Activated gamma-delta T cell (primary cell): ENCODE measurements around the gene TTC4.

Experiments used
- DNase-seq: peaks from one replicate; lab custom pipeline; 2025; lab: John Stamatoyannopoulos, UW
- total RNA-seq, 2 donors: gene quantifications; one replicate each; lab custom pipeline; 2026; lab: John Stamatoyannopoulos, UW

The TTC4 gene
- 1.7 to 2.0 reads per million in 2 donors for total RNA-seq

- DNase-seq = peak; percentile 62
Observed at GRCh38 chr1:54715493-54716298, at the start of gene TTC4. Gene TTC4, plus strand, starts transcription at chr1:54715861. Its CDS starts 48 bp downstream, at chr1:54715909.

GRCh38 chr1:54666333-54666732 lies 49.3 kb upstream of the TTC4 start:
- no peak for DNase-seq

GRCh38 chr1:54667797-54668196 lies 47.9 kb upstream of the TTC4 start:
- no peak for DNase-seq

GRCh38 chr1:54668567-54668966 lies 47.1 kb upstream of the TTC4 start:
- no peak for DNase-seq

- no peak for DNase-seq
Observed at GRCh38 chr1:54671985-54672608, 43.6 kb upstream of the TTC4 start.

- no peak for DNase-seq
Observed at GRCh38 chr1:54678776-54679643, 36.7 kb upstream of the TTC4 start.

- no peak for DNase-seq
Observed at GRCh38 chr1:54679706-54680105, 36.0 kb upstream of the TTC4 start.

- no peak for DNase-seq
Observed at GRCh38 chr1:54680387-54680786, 35.3 kb upstream of the TTC4 start.

GRCh38 chr1:54681358-54681757 lies 34.3 kb upstream of the TTC4 start:
- DNase-seq = no peak

- DNase-seq = no peak
Observed at GRCh38 chr1:54683453-54683852, 32.2 kb upstream of the TTC4 start.

GRCh38 chr1:54685335-54685905 lies 30.2 kb upstream of the TTC4 start:
- no peak for DNase-seq

- DNase-seq = no peak
Observed at GRCh38 chr1:54686155-54686554, 29.5 kb upstream of the TTC4 start.

- no peak for DNase-seq
Observed at GRCh38 chr1:54694771-54695170, 20.9 kb upstream of the TTC4 start.

- DNase-seq = no peak
Observed at GRCh38 chr1:54695221-54695620, 20.4 kb upstream of the TTC4 start.

- no peak for DNase-seq
Observed at GRCh38 chr1:54695764-54696163, 19.9 kb upstream of the TTC4 start.

- no peak for DNase-seq
Observed at GRCh38 chr1:54696262-54696661, 19.4 kb upstream of the TTC4 start.

- DNase-seq = no peak
Observed at GRCh38 chr1:54697896-54698295, 17.8 kb upstream of the TTC4 start.

GRCh38 chr1:54698346-54698745 lies 17.3 kb upstream of the TTC4 start:
- no peak for DNase-seq

GRCh38 chr1:54699936-54700525 lies 15.6 kb upstream of the TTC4 start:
- DNase-seq = no peak

GRCh38 chr1:54701066-54701465 lies 14.6 kb upstream of the TTC4 start:
- DNase-seq = no peak

GRCh38 chr1:54701996-54702395 lies 13.7 kb upstream of the TTC4 start:
- no peak for DNase-seq

GRCh38 chr1:54703471-54703870 lies 12.2 kb upstream of the TTC4 start:
- DNase-seq = no peak
